ENCODE data around the gene DENND11.

The DENND11 gene
- 71.3 to 256 (median 114) reads per million in 9 experiments for total RNA-seq

DNA sequence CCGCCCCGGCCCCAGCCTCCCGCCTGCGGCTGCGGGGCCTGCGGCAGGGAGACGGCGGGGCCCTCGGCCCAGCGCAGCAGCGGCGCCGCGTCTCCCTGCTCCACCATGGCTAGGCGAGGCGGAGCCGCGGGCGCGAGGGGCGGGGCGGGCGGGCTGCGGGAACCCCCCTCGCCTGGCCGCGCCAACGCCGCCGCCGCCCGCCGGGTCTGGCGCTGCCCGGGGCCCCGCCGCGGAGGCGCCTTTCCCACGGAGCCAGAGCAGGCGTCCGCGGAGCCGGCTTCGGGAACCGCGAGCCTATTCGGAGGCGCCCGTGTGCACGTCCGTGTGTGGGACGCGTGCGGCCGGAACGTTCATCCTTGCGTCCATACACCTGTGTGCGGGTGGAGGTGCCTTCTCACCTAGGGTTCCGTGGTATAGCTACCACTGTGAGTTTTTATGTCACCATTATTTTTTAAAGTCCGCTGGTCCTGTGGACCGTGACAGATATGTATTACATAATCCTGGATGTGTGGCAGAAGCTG lies at the start of gene DENND11:
Gene DENND11, minus strand, starts transcription at position 120 of the 521 bp plus-strand sequence. Its CDS starts 13 bp downstream, at position 107.
- DNase-seq (peak; percentile 50 to 61 (median 59)), ATAC-seq (replicated peaks) (peak; percentile 74)
- Mint-ChIP-seq H3K9me3 (no peaks in the 10 kb centered on the region), H3K4me3 (peak within 1 kb of the TSS; percentile 93 to 94), H3K36me3 (ENCODE audit: insufficient read depth) (peaks cover 10% of the 10 kb centered on the region), H3K27ac (peak within 1 kb of the TSS; percentile 87 to 96), H3K4me1 (ENCODE audit: low read depth in 2 of 2) (peaks cover 31 to 45% of the 10 kb centered on the region in 2 donors), H3K27me3 (no peaks in the 10 kb centered on the region)

DNA sequence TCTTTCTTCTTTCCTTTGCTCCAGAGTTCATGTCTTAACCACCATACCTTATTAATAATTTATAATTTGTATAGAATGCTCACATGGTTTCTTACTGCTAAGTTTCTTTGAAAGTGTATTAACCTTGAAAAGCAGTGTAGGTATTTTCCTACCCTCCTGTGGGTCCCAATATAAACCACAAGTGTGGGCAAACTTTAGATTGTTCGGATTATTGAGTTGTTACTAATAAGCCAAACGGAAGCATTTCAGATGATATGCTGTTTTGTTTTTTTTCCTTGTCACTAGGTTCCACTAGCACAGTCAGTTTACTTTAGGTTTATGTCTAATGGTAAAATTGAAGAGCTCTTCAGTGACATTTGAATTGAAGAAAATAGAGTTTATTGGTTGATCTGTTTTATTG lies 46.4 kb upstream of the DENND11 start:
- H3K36me3 Mint-ChIP-seq (ENCODE audit: insufficient read depth), result peaks cover 100% of the 10 kb centered on the region
- H3K4me3 Mint-ChIP-seq, result no peak overlapping the region

GRCh38 chr7:141744131-141744530 lies 42.2 kb upstream of the DENND11 start:
- Mint-ChIP-seq H3K27me3 (no peaks in the 10 kb centered on the region), H3K27ac (peak overlapping the region in 1 of 2 donors; percentile 44), H3K9me3 (no peaks in the 10 kb centered on the region), H3K4me3 (no peak overlapping the region), H3K4me1 (ENCODE audit: low read depth in 2 of 2) (peaks cover 10 to 24% of the 10 kb centered on the region in 2 donors), H3K36me3 (ENCODE audit: insufficient read depth) (peaks cover 92% of the 10 kb centered on the region)
- ATAC-seq (replicated peaks) (no peak), DNase-seq (no peak)

More for the DNA sequence above, 46.4 kb upstream of the DENND11 start:
- peaks cover 6 to 8% of the 10 kb centered on the region in 2 donors for H3K9me3 Mint-ChIP-seq
- ATAC-seq (replicated peaks) (no peak), DNase-seq (no peak)
- H3K27me3 Mint-ChIP-seq, result no peaks in the 10 kb centered on the region
- no peak overlapping the region for H3K27ac Mint-ChIP-seq
- H3K4me1 Mint-ChIP-seq (ENCODE audit: low read depth in 2 of 2), result peaks cover 0 to 6% of the 10 kb centered on the region in 2 donors

GRCh38 chr7:141742229-141742628 lies 40.3 kb upstream of the DENND11 start:
- H3K36me3 Mint-ChIP-seq (ENCODE audit: insufficient read depth), result peaks cover 84% of the 10 kb centered on the region
- ATAC-seq (replicated peaks) (no peak), DNase-seq (no peak)
- H3K27me3 Mint-ChIP-seq, result no peaks in the 10 kb centered on the region
- no peaks in the 10 kb centered on the region for H3K9me3 Mint-ChIP-seq
- H3K27ac Mint-ChIP-seq, result peak overlapping the region in 1 of 2 donors; percentile 33
- H3K4me1 Mint-ChIP-seq (ENCODE audit: low read depth in 2 of 2), result peaks cover 22 to 34% of the 10 kb centered on the region in 2 donors
- H3K4me3 Mint-ChIP-seq, result no peak overlapping the region

DNA sequence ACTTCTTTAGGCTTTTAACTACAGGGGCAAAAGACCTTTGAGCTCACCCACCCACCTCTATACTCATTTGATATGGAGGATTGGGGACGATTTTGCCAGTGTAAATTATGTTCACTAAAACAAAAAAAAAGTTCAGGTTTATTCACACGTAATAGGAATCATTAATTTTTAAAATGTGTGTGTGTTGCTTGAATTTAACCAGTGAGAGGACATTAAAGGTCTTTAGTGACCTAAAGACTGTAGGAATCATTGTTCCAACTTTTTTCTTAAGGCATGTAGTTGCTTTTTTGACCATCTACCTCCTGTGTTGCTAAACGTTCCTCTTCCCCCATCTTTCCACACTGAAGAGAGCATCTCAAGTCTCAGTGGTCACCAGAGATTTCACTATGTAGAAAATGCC lies 37.3 kb upstream of the DENND11 start:
- peaks cover 54% of the 10 kb centered on the region for H3K36me3 Mint-ChIP-seq (ENCODE audit: insufficient read depth)
- peak overlapping the region; percentile 74 to 99 for H3K27ac Mint-ChIP-seq
- ATAC-seq (replicated peaks) (no peak), DNase-seq (no peak)
- H3K27me3 Mint-ChIP-seq, result no peaks in the 10 kb centered on the region
- peaks cover 22 to 35% of the 10 kb centered on the region in 2 donors for H3K4me1 Mint-ChIP-seq (ENCODE audit: low read depth in 2 of 2)
- no peaks in the 10 kb centered on the region for H3K9me3 Mint-ChIP-seq
- H3K4me3 Mint-ChIP-seq, result peak overlapping the region; percentile 96 to 99

DNA sequence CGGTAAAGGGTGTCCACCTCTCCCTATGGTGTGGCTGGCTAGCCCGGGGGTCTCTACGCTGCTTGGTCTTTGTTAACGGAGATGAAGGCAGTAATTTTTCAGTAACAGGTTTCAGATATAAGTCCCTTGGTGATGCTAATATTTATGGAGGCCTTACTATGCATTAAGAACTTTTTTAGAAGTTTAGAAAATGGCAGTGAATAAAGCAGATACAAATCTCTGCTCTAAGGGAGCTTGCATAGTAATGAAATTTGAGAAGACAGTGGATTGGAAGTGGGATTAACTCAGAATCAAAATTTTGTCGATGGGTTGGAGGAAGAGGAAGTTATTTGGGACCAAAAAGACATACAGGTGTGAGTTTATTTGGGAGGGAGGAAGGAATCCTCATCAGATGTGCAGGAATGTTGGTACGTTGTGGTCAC lies 36.6 kb upstream of the DENND11 start:
- DNase-seq, result no peak
- no peak for ATAC-seq (replicated peaks)
- peak overlapping the region; percentile 96 to 99 for H3K4me3 Mint-ChIP-seq
- H3K4me1 Mint-ChIP-seq (ENCODE audit: low read depth in 2 of 2), result peaks cover 22 to 29% of the 10 kb centered on the region in 2 donors
- peak overlapping the region; percentile 99 for H3K27ac Mint-ChIP-seq
- no peaks in the 10 kb centered on the region for H3K9me3 Mint-ChIP-seq
- H3K36me3 Mint-ChIP-seq (ENCODE audit: insufficient read depth), result peaks cover 48% of the 10 kb centered on the region
- no peaks in the 10 kb centered on the region for H3K27me3 Mint-ChIP-seq

- H3K9me3 Mint-ChIP-seq, result no peaks in the 10 kb centered on the region
- peak; percentile 88 to 91 (median 88) for DNase-seq
- no peaks in the 10 kb centered on the region for H3K27me3 Mint-ChIP-seq
- H3K36me3 Mint-ChIP-seq (ENCODE audit: insufficient read depth), result peaks cover 42% of the 10 kb centered on the region
- peaks cover 22 to 29% of the 10 kb centered on the region in 2 donors for H3K4me1 Mint-ChIP-seq (ENCODE audit: low read depth in 2 of 2)
- H3K4me3 Mint-ChIP-seq, result peak within 1 kb of the TSS; percentile 96 to 99
- peak within 1 kb of the TSS; percentile 99 for H3K27ac Mint-ChIP-seq
- ATAC-seq (replicated peaks), result peak; percentile 79
Measured at GRCh38 chr7:141737836-141738591, 36.0 kb upstream of the DENND11 start, which contains the start of gene SSBP1. SSBP1 (plus strand) TSS chr7:141738358; CDS start chr7:141739167, 809 bp downstream.

DNA sequence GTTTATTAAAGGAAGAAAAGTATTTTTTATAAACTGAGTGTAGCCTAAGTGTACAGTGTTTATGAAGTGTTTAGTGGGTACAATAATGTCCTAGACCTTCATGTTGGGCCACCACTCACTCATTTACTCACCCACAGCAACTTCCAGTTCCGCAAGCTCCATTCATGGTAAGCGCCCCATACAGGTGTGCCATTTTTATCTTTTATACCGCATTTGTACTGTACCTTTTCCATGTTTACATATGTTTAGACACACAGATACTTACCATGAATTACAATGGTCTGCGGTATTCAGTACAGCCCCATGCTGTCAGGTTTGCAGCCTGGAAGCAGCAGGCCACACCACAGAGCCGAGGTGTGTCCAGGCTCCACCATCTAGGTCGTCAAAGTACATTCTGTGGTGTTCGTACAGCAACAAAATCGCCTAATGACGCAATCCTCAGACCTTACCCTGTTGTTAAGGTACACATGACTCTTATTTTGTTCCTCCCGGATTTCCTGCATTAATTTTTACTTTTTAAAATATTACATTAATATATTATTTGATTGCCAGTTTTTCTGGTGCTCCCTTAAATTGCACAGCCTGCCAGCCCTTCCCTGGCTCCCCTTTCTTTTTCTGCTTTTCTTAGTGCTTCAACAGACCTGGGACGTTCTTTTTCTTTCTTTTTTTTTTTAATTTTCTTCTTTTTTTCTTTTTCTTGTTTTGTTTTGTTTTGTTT lies 35.3 kb upstream of the DENND11 start:
- Mint-ChIP-seq H3K27ac (peak overlapping the region; percentile 99), H3K9me3 (no peaks in the 10 kb centered on the region), H3K4me3 (peak overlapping the region; percentile 96 to 99), H3K27me3 (no peaks in the 10 kb centered on the region), H3K4me1 (ENCODE audit: low read depth in 2 of 2) (peaks cover 22 to 24% of the 10 kb centered on the region in 2 donors), H3K36me3 (ENCODE audit: insufficient read depth) (peaks cover 34% of the 10 kb centered on the region)
- peak; percentile 36 for ATAC-seq (replicated peaks)
- DNase-seq, result peak; percentile 31 to 37 (median 33)

GRCh38 chr7:141731476-141732149 lies 29.6 kb upstream of the DENND11 start:
- no peaks in the 10 kb centered on the region for H3K9me3 Mint-ChIP-seq
- no peak overlapping the region for H3K4me3 Mint-ChIP-seq
- no peak for ATAC-seq (replicated peaks)
- H3K36me3 Mint-ChIP-seq (ENCODE audit: insufficient read depth), result no peaks in the 10 kb centered on the region
- DNase-seq, result no peak
- no peak overlapping the region for H3K27ac Mint-ChIP-seq
- H3K4me1 Mint-ChIP-seq (ENCODE audit: low read depth in 2 of 2), result no peaks in the 10 kb centered on the region
- no peaks in the 10 kb centered on the region for H3K27me3 Mint-ChIP-seq

DNA sequence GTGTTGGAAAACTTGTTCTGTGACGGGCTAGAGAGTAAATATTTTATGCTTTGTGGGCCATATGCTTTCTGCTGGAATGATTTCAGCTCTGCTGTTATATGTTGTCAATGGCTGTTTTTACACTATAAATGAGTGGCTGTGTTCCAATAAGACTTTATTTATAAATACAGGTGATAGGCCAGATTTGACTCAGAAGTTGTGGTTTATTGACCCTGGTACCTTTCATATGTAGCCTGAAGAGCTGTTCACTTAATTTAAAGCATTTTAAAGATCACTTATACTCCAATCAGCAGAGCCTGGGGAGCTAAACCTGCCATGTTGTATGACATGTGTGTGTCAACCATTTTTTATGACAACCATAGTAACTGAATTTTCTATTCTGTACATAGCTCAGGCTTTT lies 27.1 kb upstream of the DENND11 start:
- Mint-ChIP-seq H3K9me3 (no peaks in the 10 kb centered on the region), H3K27me3 (no peaks in the 10 kb centered on the region), H3K4me3 (no peak overlapping the region), H3K4me1 (ENCODE audit: low read depth in 2 of 2) (no peaks in the 10 kb centered on the region), H3K27ac (no peak overlapping the region), H3K36me3 (ENCODE audit: insufficient read depth) (no peaks in the 10 kb centered on the region)
- DNase-seq, result no peak
- ATAC-seq (replicated peaks), result no peak

DNA sequence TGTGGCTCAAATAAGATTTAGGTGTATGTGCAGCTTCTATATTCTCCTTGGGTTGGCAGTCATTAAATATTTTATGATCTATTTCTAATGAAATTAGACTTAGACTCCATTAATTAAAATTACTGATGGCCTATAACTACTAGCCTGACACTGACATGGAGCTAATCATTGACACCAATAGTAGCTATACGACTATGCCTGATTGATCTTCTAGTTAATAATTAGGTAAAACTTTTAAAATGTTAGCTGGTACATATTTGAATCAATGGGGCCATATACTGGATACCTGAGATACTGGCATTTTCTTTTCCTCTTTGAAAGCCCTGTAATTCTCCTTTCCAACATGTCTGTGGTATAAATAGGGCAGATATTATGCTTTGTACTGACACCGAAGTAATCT lies 20.6 kb upstream of the DENND11 start:
- Mint-ChIP-seq H3K9me3 (no peaks in the 10 kb centered on the region), H3K36me3 (ENCODE audit: insufficient read depth) (no peaks in the 10 kb centered on the region), H3K27me3 (no peaks in the 10 kb centered on the region), H3K4me3 (no peak overlapping the region), H3K4me1 (ENCODE audit: low read depth in 2 of 2) (no peaks in the 10 kb centered on the region), H3K27ac (no peak overlapping the region)
- no peak for DNase-seq
- ATAC-seq (replicated peaks), result no peak

DNA sequence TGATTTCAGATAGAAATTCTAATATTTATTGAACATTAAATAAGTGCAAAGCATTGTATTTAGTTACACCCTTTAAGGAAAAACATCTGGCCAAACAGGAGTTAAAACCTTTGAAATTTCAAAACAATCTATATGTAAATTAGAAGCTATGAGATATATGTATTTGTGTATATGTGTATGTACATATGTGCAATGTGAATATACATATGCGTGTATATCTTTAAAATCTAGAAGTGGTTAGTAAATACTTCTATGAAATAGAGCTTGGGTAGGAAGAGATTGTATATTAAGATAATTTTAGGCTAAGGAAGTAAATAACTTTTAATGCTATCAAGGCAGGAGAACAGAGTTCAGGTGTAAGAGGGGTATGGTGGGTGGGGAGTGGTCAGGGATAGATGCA lies 15.5 kb upstream of the DENND11 start:
- no peaks in the 10 kb centered on the region for H3K4me1 Mint-ChIP-seq (ENCODE audit: low read depth in 2 of 2)
- H3K27ac Mint-ChIP-seq, result no peak overlapping the region
- H3K36me3 Mint-ChIP-seq (ENCODE audit: insufficient read depth), result no peaks in the 10 kb centered on the region
- H3K9me3 Mint-ChIP-seq, result no peaks in the 10 kb centered on the region
- H3K27me3 Mint-ChIP-seq, result no peaks in the 10 kb centered on the region
- DNase-seq, result no peak
- H3K4me3 Mint-ChIP-seq, result no peak overlapping the region
- no peak for ATAC-seq (replicated peaks)

All from effector memory CD8-positive, alpha-beta T cell (primary cell).